A549 (cell line): ENCODE measurements around the gene BEAN1.

Source experiments
- CTCF ChIP-seq: fragments of >200 bp; sonication (Bioruptor Twin); formaldehyde crosslinking; IDR thresholded peaks from 3 replicates; pipeline ENCODE4 v1.5.1; 2016
- EP300 ChIP-seq, 2 experiments: fragments of >200 bp; sonication (Bioruptor Twin); formaldehyde crosslinking; IDR thresholded peaks; 2 replicates in 1 of 2; 3 replicates in 1 of 2; pipeline ENCODE4 v1.6.1; 2016 to 2017
- FOSL2 ChIP-seq, 2 experiments: fragments of 450-650 bp in 1 of 2; fragments of >200 bp in 1 of 2; sonication (Bioruptor Twin) in 1 of 2; formaldehyde crosslinking; IDR thresholded peaks; 2 replicates each; pipeline versions ENCODE4 v1.5.0 to v1.6.1; 2016 to 2020; ENCODE audit warnings: mild to moderate bottlenecking in 1 of 2, moderate library complexity in 1 of 2
- KDM1A ChIP-seq: fragments of 200-600 bp; sonication (generic); IDR thresholded peaks from 2 replicates; pipeline ENCODE4 v1.6.1; 2016; ENCODE audit warnings: low read depth, mild to moderate bottlenecking
- MAX ChIP-seq: IDR thresholded peaks from 2 replicates; pipeline ENCODE4 v1.6.1; 2012
- NFE2L2 ChIP-seq: fragments of 150-350 bp; conservative IDR thresholded peaks from 2 replicates; pipeline ENCODE4 v1.6.1; 2014; ENCODE audit warnings: low read length
- POLR2A ChIP-seq: IDR thresholded peaks from 2 replicates; pipeline ENCODE4 v1.6.1; 2012; ENCODE audit warnings: mild to moderate bottlenecking, low read length
- POLR2AphosphoS2 ChIP-seq: conservative IDR thresholded peaks from 2 replicates; pipeline ENCODE4 v1.6.1; 2012; ENCODE audit warnings: low read length, improper control_type of control experiment, inconsistent platforms
- RARB ChIP-seq: fragments of 250-450 bp; sonication (Bioruptor Pico); IDR thresholded peaks from 2 replicates; pipeline ENCODE4 v1.8.0; 2021; ENCODE audit warnings: mild to moderate bottlenecking, moderate library complexity
- REST ChIP-seq: fragments of 200-600 bp; sonication (generic); IDR thresholded peaks from 2 replicates; pipeline ENCODE4 v1.6.1; 2016; ENCODE audit warnings: antibody characterized with exemption, mild to moderate bottlenecking, moderate library complexity
- RNF2 ChIP-seq: fragments of 200-600 bp; sonication (generic); IDR thresholded peaks from 2 replicates; pipeline ENCODE4 v1.6.1; 2016; ENCODE audit warnings: low read depth, mild to moderate bottlenecking, antibody characterized with exemption, moderate library complexity, borderline replicate concordance
- SMC3 ChIP-seq: fragments of >200 bp; sonication (Bioruptor Twin); formaldehyde crosslinking; IDR thresholded peaks from 3 replicates; pipeline ENCODE4 v1.6.1; 2018; ENCODE audit warnings: inconsistent platforms

- TF ChIP-seq MAX (no peak), CTCF (no peak), POLR2A (no peak), RNF2 (no peak), FOSL2 (IDR thresholded peaks at IDR 0.05) (no peak), FOSL2 (CRISPR knock-in tag; IDR thresholded peaks at IDR 0.05) (no peak), REST (no peak), RARB (CRISPR knock-in tag) (no peak), NFE2L2 (no peak), KDM1A (no peak), SMC3 (no peak), POLR2AphosphoS2 (no peak), EP300 (IDR thresholded peaks at IDR 0.05) (no peak)
These were observed 19.6 kb downstream of the BEAN1 start for GRCh38 chr16:66446737-66447136.
